Panc1 (cell line): ENCODE results near the gene CTSL.

Experiments
- CTCF ChIP-seq: fragments of 450-650 bp; IDR thresholded peaks from 2 replicates; pipeline ENCODE4 v1.5.1; 2017; ENCODE audit warnings: mild to moderate bottlenecking
- POLR2AphosphoS5 ChIP-seq: IDR thresholded peaks from 2 replicates; pipeline ENCODE4 v1.6.1; 2012; ENCODE audit warnings: mild to moderate bottlenecking, low read depth, low read length, moderate library complexity
- REST ChIP-seq, 2 experiments: IDR thresholded peaks; 2 replicates each; pipeline ENCODE4 v1.6.1; 2011 to 2012; ENCODE audit warnings: low read depth in 2 of 2, control low read depth in 1 of 2, low read length in 1 of 2, mild to moderate bottlenecking in 1 of 2, moderate library complexity in 1 of 2; ENCODE audit not compliant: insufficient read depth in 1 of 2
- SIN3A ChIP-seq: IDR thresholded peaks from 2 replicates; pipeline ENCODE4 v1.6.1; 2012; ENCODE audit warnings: low read depth, mild to moderate bottlenecking, low read length, moderate library complexity, borderline replicate concordance; ENCODE audit not compliant: insufficient read depth
- TCF7L2 ChIP-seq: IDR thresholded peaks from 2 replicates; pipeline ENCODE4 v1.6.1; 2011; ENCODE audit warnings: mild to moderate bottlenecking, low read depth, low read length, inconsistent platforms

GRCh38 chr9:87776481-87777379 lies 50.8 kb downstream of the CTSL start:
- TF ChIP-seq POLR2AphosphoS5 (no peak), REST (IDR thresholded peaks at IDR 0.05; ENCODE audit: insufficient read depth in 1 of 2, low read depth in 2 of 2, low read length in 1 of 2) (no peak), CTCF (no peak), TCF7L2 (no peak), SIN3A (no peak)
